ENCODE measurements around the gene AAGAB. TPM values are rescaled to one million over a fixed set of nuclear protein-coding genes. Genes with fewer than 3 reads are reported as not detected.
A peak's percentile ranks its signal among the peaks of the same experiment; 100 is the strongest.

Gene AAGAB
- total RNA-seq, 1 donor from 2014 or later: 26.6 TPM

GRCh38 chr15:67240235-67241131, 14.0 kb downstream of the AAGAB start:
- ATAC-seq: peak; percentile 50
- TF ChIP-seq CTCF (IDR thresholded peaks at IDR 0.05): peak; percentile 28
- no peaks in the 10 kb centered on the region for H3K9me3 ChIP-seq
- H3K4me3 ChIP-seq: no peak overlapping the region
- no peak for DNase-seq
- H3K36me3 ChIP-seq: no peaks in the 10 kb centered on the region
- H3K27ac ChIP-seq: no peak overlapping the region
- intact Hi-C loops (cut with DNase I): no loop called here
- H3K27me3 ChIP-seq: no peaks in the 10 kb centered on the region
- peaks cover 17% of the 10 kb centered on the region for H3K4me1 ChIP-seq

DNA sequence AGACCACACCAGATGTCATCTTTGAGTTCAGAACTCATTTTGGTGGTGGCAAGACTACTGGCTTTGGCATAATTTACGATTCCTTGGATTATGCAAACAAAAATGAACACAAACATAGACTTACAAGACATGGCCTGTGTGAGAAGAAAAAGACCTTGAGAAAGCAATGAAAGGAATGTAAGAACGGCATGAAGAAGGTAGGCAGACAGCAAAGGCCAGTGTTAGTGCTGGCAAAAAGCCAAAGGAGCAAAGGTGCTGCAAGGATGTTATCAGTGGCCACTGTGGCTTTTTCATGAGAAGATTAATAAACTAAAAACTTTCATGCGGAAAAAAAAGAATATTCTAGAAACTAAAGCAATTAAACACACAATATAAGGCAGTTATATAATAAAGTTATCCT, 21.9 kb downstream of the AAGAB start:
- H3K27ac ChIP-seq: no peak overlapping the region
- no peak for DNase-seq
- no peak for ATAC-seq
- H3K4me1 ChIP-seq: no peaks in the 10 kb centered on the region
- intact Hi-C loops (cut with DNase I): no loop called here
- no peaks in the 10 kb centered on the region for H3K9me3 ChIP-seq
- no peaks in the 10 kb centered on the region for H3K27me3 ChIP-seq
- no peak for TF ChIP-seq CTCF (IDR thresholded peaks at IDR 0.05)
- no peak overlapping the region for H3K4me3 ChIP-seq
- H3K36me3 ChIP-seq: peaks cover 57% of the 10 kb centered on the region

GRCh38 chr15:67230504-67230903, 24.0 kb downstream of the AAGAB start:
- H3K36me3 ChIP-seq: peaks cover 57% of the 10 kb centered on the region
- ATAC-seq: no peak

DNA sequence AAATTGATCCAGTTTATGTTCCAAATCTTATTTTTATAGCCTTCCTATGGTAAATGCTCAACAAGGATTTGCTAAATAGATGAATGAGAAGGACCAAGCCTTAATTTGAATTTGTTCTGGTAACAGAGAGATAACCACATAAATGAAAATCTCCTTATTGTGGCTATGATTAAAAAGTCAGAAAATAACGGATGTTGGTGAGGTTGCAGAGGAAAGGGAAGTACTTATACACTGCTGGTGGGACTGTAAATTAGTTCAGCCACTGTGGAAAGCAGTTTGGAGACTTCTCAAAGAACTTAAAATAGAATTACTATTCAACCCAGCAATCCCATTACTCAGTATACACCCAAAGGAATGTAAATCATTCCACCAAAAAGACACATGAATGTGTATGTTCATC, 26.2 kb downstream of the AAGAB start:
- ATAC-seq (no peak), DNase-seq (no peak)
- H3K4me3 ChIP-seq: no peak overlapping the region
- TF ChIP-seq CTCF (IDR thresholded peaks at IDR 0.05): no peak
- intact Hi-C loops (cut with DNase I): no loop called here
- no peaks in the 10 kb centered on the region for H3K9me3 ChIP-seq
- H3K36me3 ChIP-seq: peaks cover 39% of the 10 kb centered on the region
- no peaks in the 10 kb centered on the region for H3K4me1 ChIP-seq
- no peak overlapping the region for H3K27ac ChIP-seq
- no peaks in the 10 kb centered on the region for H3K27me3 ChIP-seq

More at GRCh38 chr15:67230504-67230903, 24.0 kb downstream of the AAGAB start:
- no peaks in the 10 kb centered on the region for H3K4me1 ChIP-seq
- no peak overlapping the region for H3K27ac ChIP-seq
- no peaks in the 10 kb centered on the region for H3K27me3 ChIP-seq
- no peaks in the 10 kb centered on the region for H3K9me3 ChIP-seq
- DNase-seq: no peak
- no peak for TF ChIP-seq CTCF (IDR thresholded peaks at IDR 0.05)
- H3K4me3 ChIP-seq: no peak overlapping the region
- intact Hi-C loops (cut with DNase I): no loop called here

- no peak for ATAC-seq
- no peak overlapping the region for H3K4me3 ChIP-seq
- intact Hi-C loops (cut with DNase I): no loop called here
- H3K27me3 ChIP-seq: no peaks in the 10 kb centered on the region
- no peak overlapping the region for H3K27ac ChIP-seq
- no peaks in the 10 kb centered on the region for H3K4me1 ChIP-seq
- H3K36me3 ChIP-seq: peaks cover 35% of the 10 kb centered on the region
- H3K9me3 ChIP-seq: no peaks in the 10 kb centered on the region
- DNase-seq: no peak
- TF ChIP-seq CTCF (IDR thresholded peaks at IDR 0.05): no peak
Observed at GRCh38 chr15:67227846-67228245, 26.6 kb downstream of the AAGAB start.

Data from upper lobe of right lung (tissue), 1 donor.